ENCODE measurements around the gene OR2AP1.

DNA sequence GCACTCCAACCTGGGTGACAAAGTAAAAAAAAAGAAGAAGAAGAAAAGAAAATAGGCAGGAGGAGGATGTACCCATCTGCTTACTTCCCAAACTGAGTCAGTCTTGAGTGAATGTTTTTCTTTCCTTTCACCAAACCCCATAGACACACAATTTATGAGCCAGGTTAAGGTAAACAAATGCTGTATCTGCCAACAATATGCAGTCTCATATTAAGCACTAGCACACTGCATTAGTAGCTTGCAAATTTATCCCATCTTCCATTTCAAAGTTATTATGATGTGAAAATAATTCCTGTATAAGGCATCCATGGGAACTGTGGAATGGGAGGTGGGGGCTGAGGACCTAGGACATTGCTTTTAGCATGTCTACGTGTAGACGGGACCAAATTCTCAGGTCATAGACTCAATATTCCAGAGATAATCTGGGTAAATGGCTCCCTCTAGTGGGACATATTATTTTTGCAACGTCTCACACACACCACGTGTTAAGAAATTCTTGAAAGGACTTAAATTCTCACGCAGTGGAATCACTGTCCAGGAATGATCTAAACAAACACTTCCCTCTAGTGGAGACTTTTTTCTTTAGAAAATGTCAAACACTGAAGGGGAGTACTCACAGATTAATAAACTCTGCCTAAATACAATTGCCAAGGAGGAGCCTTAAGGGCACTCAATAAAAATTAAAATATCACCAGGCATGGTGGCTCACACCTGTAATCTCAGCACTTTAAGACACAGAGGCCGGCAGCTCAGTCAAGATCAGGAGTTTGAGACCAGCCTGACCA lies 47.3 kb downstream of the OR2AP1 start:
- TF ChIP-seq, protein P1, sequence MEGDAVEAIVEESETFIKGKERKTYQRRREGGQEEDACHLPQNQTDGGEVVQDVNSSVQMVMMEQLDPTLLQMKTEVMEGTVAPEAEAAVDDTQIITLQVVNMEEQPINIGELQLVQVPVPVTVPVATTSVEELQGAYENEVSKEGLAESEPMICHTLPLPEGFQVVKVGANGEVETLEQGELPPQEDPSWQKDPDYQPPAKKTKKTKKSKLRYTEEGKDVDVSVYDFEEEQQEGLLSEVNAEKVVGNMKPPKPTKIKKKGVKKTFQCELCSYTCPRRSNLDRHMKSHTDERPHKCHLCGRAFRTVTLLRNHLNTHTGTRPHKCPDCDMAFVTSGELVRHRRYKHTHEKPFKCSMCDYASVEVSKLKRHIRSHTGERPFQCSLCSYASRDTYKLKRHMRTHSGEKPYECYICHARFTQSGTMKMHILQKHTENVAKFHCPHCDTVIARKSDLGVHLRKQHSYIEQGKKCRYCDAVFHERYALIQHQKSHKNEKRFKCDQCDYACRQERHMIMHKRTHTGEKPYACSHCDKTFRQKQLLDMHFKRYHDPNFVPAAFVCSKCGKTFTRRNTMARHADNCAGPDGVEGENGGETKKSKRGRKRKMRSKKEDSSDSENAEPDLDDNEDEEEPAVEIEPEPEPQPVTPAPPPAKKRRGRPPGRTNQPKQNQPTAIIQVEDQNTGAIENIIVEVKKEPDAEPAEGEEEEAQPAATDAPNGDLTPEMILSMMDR (IDR thresholded peaks at IDR 0.05): peak; percentile 83
- no peak for TF ChIP-seq SIN3A (IDR thresholded peaks at IDR 0.05; ENCODE audit: borderline replicate concordance, insufficient read depth, low read depth, low read length)
